Neuronal stem cell (in vitro differentiated cells): ENCODE data around the gene USP6.
"Not testable (repeated sequence)": the region's sequence is repeated elsewhere in the genome, so short reads cannot be mapped to it uniquely, and the experiment has no call there.

Experiments used
- DNase-seq: peaks from one replicate; pipeline ENCODE4 v3.0.0-alpha.2; 2013; ENCODE audit warnings: low spot score
- H2AFZ ChIP-seq: one replicate; pipeline ENCODE4 v1.6.1; 2013; ENCODE audit warnings: mild to moderate bottlenecking, low read length, inconsistent platforms
- H2AK5ac ChIP-seq: 2 replicates; pipeline ENCODE4 v1.6.1; 2013; ENCODE audit warnings: low read depth, mild to moderate bottlenecking, inconsistent platforms, low read length, moderate library complexity, mixed read lengths
- H2BK120ac ChIP-seq: 2 replicates; pipeline ENCODE4 v1.6.1; 2013; ENCODE audit warnings: low read depth, mild to moderate bottlenecking, inconsistent platforms, low read length, moderate library complexity, mixed read lengths
- H2BK12ac ChIP-seq: one replicate; pipeline ENCODE4 v1.6.1; 2013; ENCODE audit warnings: low read length, inconsistent platforms
- H2BK15ac ChIP-seq: 2 replicates; pipeline ENCODE4 v1.6.1; 2013; ENCODE audit warnings: mild to moderate bottlenecking, low read length, inconsistent platforms, mixed read lengths
- H2BK5ac ChIP-seq: one replicate; pipeline ENCODE4 v1.6.1; 2013; ENCODE audit warnings: inconsistent platforms, mild to moderate bottlenecking, low read length, moderate library complexity
- H3K14ac ChIP-seq: one replicate; pipeline ENCODE4 v1.6.1; 2013; ENCODE audit warnings: low read length, inconsistent platforms
- H3K18ac ChIP-seq: 2 replicates; pipeline ENCODE4 v1.6.1; 2013; ENCODE audit warnings: low read length, inconsistent platforms
- H3K23ac ChIP-seq: 2 replicates; pipeline ENCODE4 v1.6.1; 2013; ENCODE audit warnings: low read depth, mild to moderate bottlenecking, mixed read lengths, low read length, inconsistent platforms; ENCODE audit not compliant: poor library complexity
- H3K27ac ChIP-seq: replicated peaks from 3 replicates; pipeline ENCODE4 v1.5.1; 2013; ENCODE audit warnings: low read length, inconsistent platforms
- H3K27me3 ChIP-seq, 3 experiments: 2 replicates each; pipeline ENCODE4 v1.6.1; 2013; ENCODE audit warnings: low read length in 3 of 3, mild to moderate bottlenecking in 2 of 3, inconsistent platforms in 1 of 3, low read depth in 1 of 3, mixed read lengths in 1 of 3, moderate library complexity in 1 of 3; ENCODE audit not compliant: control insufficient read depth in 3 of 3, insufficient read depth in 3 of 3
- H3K36me3 ChIP-seq, 2 donors: replicated peaks in 1 of 2; 2 replicates each; pipeline ENCODE4 v1.6.1; 2013; ENCODE audit warnings: low read length in 2 of 2; ENCODE audit not compliant: control insufficient read depth in 2 of 2, insufficient read depth in 2 of 2
- H3K4ac ChIP-seq: 2 replicates; pipeline ENCODE4 v1.6.1; 2013; ENCODE audit warnings: inconsistent platforms, mild to moderate bottlenecking, low read length, moderate library complexity
- H3K4me1 ChIP-seq, 2 donors: 1 replicate in 1 of 2; 2 replicates in 1 of 2; pipeline ENCODE4 v1.6.1; 2013; ENCODE audit warnings: low read length in 2 of 2, low read depth in 1 of 2; ENCODE audit not compliant: control insufficient read depth in 2 of 2, insufficient read depth in 1 of 2
- H3K4me2 ChIP-seq: one replicate; pipeline ENCODE4 v1.6.1; 2013; ENCODE audit warnings: mild to moderate bottlenecking, low read length, inconsistent platforms; ENCODE audit not compliant: insufficient read depth, poor library complexity, severe bottlenecking
- H3K4me3 ChIP-seq, 2 donors: 2 replicates each; pipeline ENCODE4 v1.5.1; 2013; ENCODE audit warnings: low read length in 2 of 2, mild to moderate bottlenecking in 2 of 2, inconsistent platforms in 1 of 2, moderate library complexity in 1 of 2
- H3K79me1 ChIP-seq: one replicate; pipeline ENCODE4 v1.6.1; 2013; ENCODE audit warnings: low read depth, mild to moderate bottlenecking, inconsistent platforms, low read length, moderate library complexity
- H3K9ac ChIP-seq: one replicate; pipeline ENCODE4 v1.6.1; 2013; ENCODE audit warnings: mild to moderate bottlenecking, low read depth, low read length, inconsistent platforms; ENCODE audit not compliant: poor library complexity
- H3K9me3 ChIP-seq, 2 donors: replicated peaks in 1 of 2; 2 replicates each; pipeline versions ENCODE3 to v1.6.1; 2013; ENCODE audit warnings: low read length in 2 of 2, mild to moderate bottlenecking in 2 of 2, inconsistent platforms in 1 of 2, low read depth in 1 of 2, mixed read lengths in 1 of 2, moderate library complexity in 1 of 2; ENCODE audit not compliant: control insufficient read depth in 2 of 2, insufficient read depth in 1 of 2
- H4K8ac ChIP-seq: one replicate; pipeline ENCODE4 v1.6.1; 2013; ENCODE audit warnings: low read depth, mild to moderate bottlenecking, inconsistent platforms, low read length, moderate library complexity
- H4K91ac ChIP-seq: one replicate; pipeline ENCODE4 v1.6.1; 2013; ENCODE audit warnings: low read length, low read depth, mild to moderate bottlenecking, inconsistent platforms; ENCODE audit not compliant: poor library complexity
- WGBS, 2 donors: extraction: QIAGEN DNeasy Blood & Tissue Kit; methylation state at CpG; one replicate each; pipeline ENCODE4 v1.1.7; 2013; ENCODE audit warnings: missing lambda C conversion rate in 2 of 2, mixed read lengths in 1 of 2; ENCODE audit not compliant: insufficient read length in 2 of 2, insufficient replicate concordance in 1 of 2; ENCODE audit errors: extremely low coverage in 2 of 2; 5-methylcytosine and 5-hydroxymethylcytosine counted together

Gene USP6

DNA sequence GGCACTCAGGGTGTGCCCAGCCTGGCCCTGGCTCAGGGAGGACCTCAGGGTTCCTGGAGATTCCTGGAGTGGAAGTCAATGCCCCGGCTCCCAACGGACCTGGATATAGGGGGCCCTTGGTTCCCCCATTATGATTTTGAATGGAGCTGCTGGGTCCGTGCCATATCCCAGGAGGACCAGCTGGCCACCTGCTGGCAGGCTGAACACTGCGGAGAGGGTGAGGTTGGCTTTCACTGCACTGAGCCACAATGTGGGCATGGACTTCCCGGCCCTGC, 23.6 kb downstream of the USP6 start:
- no CpG with 5 or more reads among the region's 5 CpGs for WGBS, 2 donors
- H3K36me3 ChIP-seq = no peaks in the 10 kb centered on the region
- peak overlapping the region; percentile 38 for H3K18ac ChIP-seq
- H3K4me2 ChIP-seq = no peak overlapping the region
- H2BK15ac ChIP-seq = no peak overlapping the region
- peaks cover 0 to under 1% (median 0%) of the 10 kb centered on the region in 3 experiments for H3K27me3 ChIP-seq
- no peak overlapping the region for H2BK5ac ChIP-seq
- H4K8ac ChIP-seq = no peak overlapping the region
- no peaks in the 10 kb centered on the region for H3K9me3 ChIP-seq
- no peaks in the 10 kb centered on the region for H3K79me1 ChIP-seq
- H2AFZ ChIP-seq = no peak overlapping the region
- H3K23ac ChIP-seq = no peak overlapping the region
- H4K91ac ChIP-seq = no peak overlapping the region
- no peaks in the 10 kb centered on the region for H3K4me1 ChIP-seq
- no peak overlapping the region for H3K27ac ChIP-seq
- H3K4ac ChIP-seq = no peak overlapping the region
- H2BK120ac ChIP-seq = no peak overlapping the region
- DNase-seq = no peak
- H2AK5ac ChIP-seq = no peak overlapping the region
- H3K4me3 ChIP-seq = no peak overlapping the region
- H3K14ac ChIP-seq = peak overlapping the region; percentile 31
- H2BK12ac ChIP-seq = no peak overlapping the region
- no peak overlapping the region for H3K9ac ChIP-seq

DNA sequence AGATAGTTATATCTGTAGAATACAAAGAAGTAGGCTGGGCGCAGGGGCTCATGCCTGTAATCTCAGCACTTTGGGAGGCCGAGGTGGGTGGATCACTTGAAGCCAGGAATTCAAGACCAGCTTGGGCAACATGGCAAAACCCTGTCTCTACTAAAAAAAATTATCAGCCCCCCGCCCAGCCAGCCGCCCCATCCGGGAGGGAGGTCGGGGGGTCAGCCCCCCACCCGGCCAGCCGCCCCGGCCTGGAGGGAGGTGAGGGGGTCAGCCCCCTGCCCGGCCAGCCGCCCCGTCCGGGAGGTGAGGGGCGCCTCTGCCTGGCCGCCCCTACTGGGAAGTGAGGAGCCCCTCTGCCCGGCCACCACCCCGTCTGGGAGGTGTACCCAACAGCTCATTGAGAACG, 27.0 kb downstream of the USP6 start:
- H3K4me3 ChIP-seq, H3K4me1 ChIP-seq, H3K14ac ChIP-seq, H3K27ac ChIP-seq, H2BK120ac ChIP-seq, H3K36me3 ChIP-seq, H2BK5ac ChIP-seq, H3K23ac ChIP-seq, H3K4me2 ChIP-seq, H3K9ac ChIP-seq, H3K9me3 ChIP-seq, H3K27me3 ChIP-seq, H3K79me1 ChIP-seq, H4K91ac ChIP-seq, H2AFZ ChIP-seq, H3K18ac ChIP-seq, DNase-seq, H2BK12ac ChIP-seq, H2BK15ac ChIP-seq, H4K8ac ChIP-seq, H3K4ac ChIP-seq, H2AK5ac ChIP-seq: not testable (repeated sequence)
- no CpG with 5 or more reads among the region's 18 CpGs for WGBS, 2 donors

DNA sequence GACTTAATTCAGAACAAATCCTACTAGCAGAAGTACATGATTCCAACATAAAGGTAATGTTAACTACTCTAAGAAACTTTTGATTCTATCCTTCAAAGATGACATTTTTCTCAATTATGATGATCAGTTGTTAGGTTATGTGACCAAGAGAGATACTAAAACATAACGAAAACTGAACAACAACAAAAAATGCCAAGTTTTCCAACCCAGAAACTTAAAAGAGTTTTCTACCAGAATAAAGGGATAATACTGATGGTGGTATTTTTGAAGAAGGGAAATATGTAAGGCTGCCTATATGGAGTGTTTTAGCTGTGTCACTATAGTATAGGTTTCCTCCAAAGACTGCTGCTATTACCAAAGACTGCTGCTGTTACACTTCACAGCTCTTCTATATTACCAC, 30.3 kb downstream of the USP6 start:
- not testable (repeated sequence) for DNase-seq, H2AK5ac ChIP-seq, H3K9me3 ChIP-seq, H2BK12ac ChIP-seq, H2BK5ac ChIP-seq, H4K8ac ChIP-seq, H3K4me2 ChIP-seq, H3K14ac ChIP-seq, H2BK120ac ChIP-seq, H3K4me3 ChIP-seq, H3K4me1 ChIP-seq, H2BK15ac ChIP-seq, H3K36me3 ChIP-seq, H3K27me3 ChIP-seq, H3K4ac ChIP-seq, H3K23ac ChIP-seq, H2AFZ ChIP-seq, H3K79me1 ChIP-seq, H4K91ac ChIP-seq, H3K27ac ChIP-seq, H3K18ac ChIP-seq, H3K9ac ChIP-seq
- no CpG with 5 or more reads among the region's 1 CpG for WGBS, 2 donors

DNA sequence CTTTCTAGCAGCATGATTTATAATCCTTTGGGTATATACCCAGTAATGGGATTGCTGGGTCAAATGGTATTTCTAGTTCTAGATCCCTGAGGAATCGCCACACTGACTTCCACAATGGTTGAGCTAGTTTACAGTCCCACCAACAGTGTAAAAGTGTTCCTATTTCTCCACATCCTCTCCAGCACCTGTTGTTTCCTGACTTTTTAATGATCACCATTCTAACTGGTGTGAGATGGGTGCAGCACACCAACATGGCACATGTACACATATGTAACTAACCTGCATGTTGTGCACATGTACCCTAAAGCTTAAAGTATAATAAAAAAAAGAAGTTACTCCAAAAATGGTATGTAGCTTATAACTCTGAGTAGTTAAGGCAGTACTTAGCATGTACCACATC, 44.9 kb downstream of the USP6 start:
- H3K27ac ChIP-seq, H2BK12ac ChIP-seq, H3K27me3 ChIP-seq, H3K36me3 ChIP-seq, DNase-seq, H3K9me3 ChIP-seq, H3K18ac ChIP-seq, H2AK5ac ChIP-seq, H3K23ac ChIP-seq, H2AFZ ChIP-seq, H3K4ac ChIP-seq, H3K14ac ChIP-seq, H4K91ac ChIP-seq, H2BK5ac ChIP-seq, H3K79me1 ChIP-seq, H3K9ac ChIP-seq, H2BK15ac ChIP-seq, H3K4me3 ChIP-seq, H3K4me2 ChIP-seq, H2BK120ac ChIP-seq, H4K8ac ChIP-seq, H3K4me1 ChIP-seq: not testable (repeated sequence)
- no CpG with 5 or more reads among the region's 1 CpG for WGBS, 2 donors
